ENCODE results near the gene RRP1.

- TF ChIP-seq CTCF (IDR thresholded peaks at IDR 0.05) (no peak), EZH2phosphoT487 (IDR thresholded peaks at IDR 0.05; ENCODE audit: borderline replicate concordance, low read depth) (no peak), FOXJ3 (CRISPR knock-in tag; IDR thresholded peaks at IDR 0.05) (no peak), YY1 (IDR thresholded peaks at IDR 0.05; ENCODE audit: low read depth) (no peak), RFX5 (IDR thresholded peaks at IDR 0.05; ENCODE audit: low read length) (no peak), SIN3A (IDR thresholded peaks at IDR 0.05; ENCODE audit: borderline replicate concordance, low read depth, low read length) (no peak), EP300 (IDR thresholded peaks at IDR 0.05; ENCODE audit: borderline replicate concordance in 1 of 2, low read depth in 1 of 2, low read length in 1 of 2) (no peak), NRF1 (IDR thresholded peaks at IDR 0.05; ENCODE audit: low read depth, low read length) (no peak)
- TF ChIP-seq, protein P1, sequence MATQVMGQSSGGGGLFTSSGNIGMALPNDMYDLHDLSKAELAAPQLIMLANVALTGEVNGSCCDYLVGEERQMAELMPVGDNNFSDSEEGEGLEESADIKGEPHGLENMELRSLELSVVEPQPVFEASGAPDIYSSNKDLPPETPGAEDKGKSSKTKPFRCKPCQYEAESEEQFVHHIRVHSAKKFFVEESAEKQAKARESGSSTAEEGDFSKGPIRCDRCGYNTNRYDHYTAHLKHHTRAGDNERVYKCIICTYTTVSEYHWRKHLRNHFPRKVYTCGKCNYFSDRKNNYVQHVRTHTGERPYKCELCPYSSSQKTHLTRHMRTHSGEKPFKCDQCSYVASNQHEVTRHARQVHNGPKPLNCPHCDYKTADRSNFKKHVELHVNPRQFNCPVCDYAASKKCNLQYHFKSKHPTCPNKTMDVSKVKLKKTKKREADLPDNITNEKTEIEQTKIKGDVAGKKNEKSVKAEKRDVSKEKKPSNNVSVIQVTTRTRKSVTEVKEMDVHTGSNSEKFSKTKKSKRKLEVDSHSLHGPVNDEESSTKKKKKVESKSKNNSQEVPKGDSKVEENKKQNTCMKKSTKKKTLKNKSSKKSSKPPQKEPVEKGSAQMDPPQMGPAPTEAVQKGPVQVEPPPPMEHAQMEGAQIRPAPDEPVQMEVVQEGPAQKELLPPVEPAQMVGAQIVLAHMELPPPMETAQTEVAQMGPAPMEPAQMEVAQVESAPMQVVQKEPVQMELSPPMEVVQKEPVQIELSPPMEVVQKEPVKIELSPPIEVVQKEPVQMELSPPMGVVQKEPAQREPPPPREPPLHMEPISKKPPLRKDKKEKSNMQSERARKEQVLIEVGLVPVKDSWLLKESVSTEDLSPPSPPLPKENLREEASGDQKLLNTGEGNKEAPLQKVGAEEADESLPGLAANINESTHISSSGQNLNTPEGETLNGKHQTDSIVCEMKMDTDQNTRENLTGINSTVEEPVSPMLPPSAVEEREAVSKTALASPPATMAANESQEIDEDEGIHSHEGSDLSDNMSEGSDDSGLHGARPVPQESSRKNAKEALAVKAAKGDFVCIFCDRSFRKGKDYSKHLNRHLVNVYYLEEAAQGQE (IDR thresholded peaks at IDR 0.05; ENCODE audit: low read depth, low read length): no peak
- TF ChIP-seq, protein P2, sequence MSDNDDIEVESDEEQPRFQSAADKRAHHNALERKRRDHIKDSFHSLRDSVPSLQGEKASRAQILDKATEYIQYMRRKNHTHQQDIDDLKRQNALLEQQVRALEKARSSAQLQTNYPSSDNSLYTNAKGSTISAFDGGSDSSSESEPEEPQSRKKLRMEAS (IDR thresholded peaks at IDR 0.05; ENCODE audit: low read depth): no peak
These were observed 19.9 kb upstream of the RRP1 start for GRCh38 chr21:43769325-43769958.
